Measurements from ENCODE around the gene PIK3R5. TPM values are rescaled to one million over a fixed set of nuclear protein-coding genes. Genes with fewer than 3 reads are reported as not detected.
"Not testable (repeated sequence)": the region's sequence is repeated elsewhere in the genome, so short reads cannot be mapped to it uniquely, and the experiment has no call there.

The PIK3R5 gene
- total and polyA plus RNA-seq, 11 donors = 1.4 to 21.6 (median 2.4) TPM

DNA sequence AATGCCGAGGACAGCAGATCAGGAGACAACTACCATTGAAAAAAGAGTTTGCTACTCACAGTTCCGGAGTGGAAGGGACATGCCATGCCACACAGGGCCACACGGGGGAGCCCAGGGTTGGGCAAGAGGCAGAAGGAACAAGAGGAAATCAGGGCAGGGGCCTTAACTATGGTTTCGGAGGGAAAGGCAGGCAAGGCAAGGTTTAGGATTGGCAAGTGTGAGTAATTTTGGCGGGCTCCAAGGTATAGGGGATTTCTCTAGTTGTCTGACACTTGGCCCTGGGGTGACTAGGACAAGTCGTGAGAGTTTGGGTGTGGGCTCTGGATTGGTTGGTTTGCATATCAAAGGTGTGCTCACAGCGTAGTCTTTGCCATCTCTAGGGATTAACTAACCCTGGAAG is 28.8 kb upstream of the PIK3R5 start:
- intact Hi-C loops (cut with DNase I) = loop anchor here in 8 of 10 donors (2.0 to 10.0 kb wide), 5 partner anchors 120 to 528 kb away; no protein-coding TSS in a partner anchor
- DNase-seq (peak in 4 of 5 donors; percentile 29 to 82 (median 62)), ATAC-seq (peak in 3 of 4 donors; percentile 66 to 80 (median 76))
- Histone ChIP-seq H3K4me3 (no peak overlapping the region), H3K4me1 (no peaks in the 10 kb centered on the region), H3K9me3 (peaks cover 0 to 4% (median 0%) of the 10 kb centered on the region in 12 donors), H3K27me3 (peaks cover 0 to 10% (median 0%) of the 10 kb centered on the region in 9 donors), H3K27ac (no peak overlapping the region), H3K36me3 (no peaks in the 10 kb centered on the region)
- TF ChIP-seq, protein P1, sequence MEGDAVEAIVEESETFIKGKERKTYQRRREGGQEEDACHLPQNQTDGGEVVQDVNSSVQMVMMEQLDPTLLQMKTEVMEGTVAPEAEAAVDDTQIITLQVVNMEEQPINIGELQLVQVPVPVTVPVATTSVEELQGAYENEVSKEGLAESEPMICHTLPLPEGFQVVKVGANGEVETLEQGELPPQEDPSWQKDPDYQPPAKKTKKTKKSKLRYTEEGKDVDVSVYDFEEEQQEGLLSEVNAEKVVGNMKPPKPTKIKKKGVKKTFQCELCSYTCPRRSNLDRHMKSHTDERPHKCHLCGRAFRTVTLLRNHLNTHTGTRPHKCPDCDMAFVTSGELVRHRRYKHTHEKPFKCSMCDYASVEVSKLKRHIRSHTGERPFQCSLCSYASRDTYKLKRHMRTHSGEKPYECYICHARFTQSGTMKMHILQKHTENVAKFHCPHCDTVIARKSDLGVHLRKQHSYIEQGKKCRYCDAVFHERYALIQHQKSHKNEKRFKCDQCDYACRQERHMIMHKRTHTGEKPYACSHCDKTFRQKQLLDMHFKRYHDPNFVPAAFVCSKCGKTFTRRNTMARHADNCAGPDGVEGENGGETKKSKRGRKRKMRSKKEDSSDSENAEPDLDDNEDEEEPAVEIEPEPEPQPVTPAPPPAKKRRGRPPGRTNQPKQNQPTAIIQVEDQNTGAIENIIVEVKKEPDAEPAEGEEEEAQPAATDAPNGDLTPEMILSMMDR (IDR thresholded peaks at IDR 0.05) = peak; percentile 43 to 88 (median 68)
- TF ChIP-seq POLR2A (IDR thresholded peaks at IDR 0.05) = no peak
- 49 to 68% (median 63%) methylated on average over 7 of the region's 7 CpGs for WGBS, 4 donors

DNA sequence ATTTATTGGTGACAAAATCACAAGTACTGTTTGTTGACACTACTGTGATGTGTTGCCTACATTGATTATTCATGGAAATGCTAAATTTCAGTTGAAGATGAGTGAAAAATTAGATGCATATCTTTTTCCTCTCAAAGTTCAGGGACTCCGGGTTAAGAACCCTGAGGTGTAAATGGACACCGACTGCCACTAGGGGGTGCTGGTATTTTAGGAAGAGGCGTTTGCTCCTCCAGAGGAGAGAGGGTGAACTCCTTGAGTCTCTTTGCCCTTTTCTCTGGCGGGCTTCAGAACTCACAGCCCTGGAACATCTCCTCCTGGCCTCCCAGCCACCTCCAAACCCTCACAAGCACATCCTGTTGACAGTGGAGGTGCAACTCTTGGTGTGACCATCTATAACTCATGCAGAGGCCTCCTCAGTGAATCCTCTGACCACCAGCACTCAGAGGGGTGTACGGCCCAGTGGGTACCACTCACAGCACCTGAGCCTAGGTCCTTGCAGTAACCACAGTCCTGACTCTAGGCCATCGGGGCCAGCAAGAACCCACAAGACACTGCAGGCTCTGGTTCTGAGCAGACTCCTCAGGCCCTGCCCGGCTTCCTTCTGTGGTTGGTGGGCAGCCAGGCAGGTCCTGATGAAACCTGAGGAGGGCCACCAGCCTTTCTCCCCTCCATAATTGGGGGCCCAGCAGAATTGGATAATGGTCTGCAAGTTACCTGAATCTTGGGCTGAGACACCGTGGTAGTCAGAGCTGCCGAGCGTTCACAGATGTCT is 26.2 kb upstream of the PIK3R5 start:
- peaks cover 0 to 10% (median 0%) of the 10 kb centered on the region in 9 donors for H3K27me3 ChIP-seq
- H3K4me3 ChIP-seq = no peak overlapping the region
- no peak overlapping the region for H3K27ac ChIP-seq
- 51 to 62% (median 57%) methylated on average over 8 to 10 of the region's 10 CpGs for WGBS, 4 donors
- ATAC-seq = peak in 3 of 4 donors; percentile 67 to 77 (median 74)
- peak in 4 of 5 donors; percentile 44 to 63 (median 57) for DNase-seq
- H3K4me1 ChIP-seq = no peaks in the 10 kb centered on the region
- H3K36me3 ChIP-seq = no peaks in the 10 kb centered on the region
- peaks cover 0 to 4% (median 0%) of the 10 kb centered on the region in 12 donors for H3K9me3 ChIP-seq
- intact Hi-C loops (cut with DNase I) = loop anchor here in 9 of 10 donors (2.0 to 10.0 kb wide), 5 partner anchors 123 to 531 kb away; no protein-coding TSS in a partner anchor
- TF ChIP-seq, protein P1 (IDR thresholded peaks at IDR 0.05) = peak; percentile 71 to 85 (median 76)
- no peak for TF ChIP-seq POLR2A (IDR thresholded peaks at IDR 0.05)

DNA sequence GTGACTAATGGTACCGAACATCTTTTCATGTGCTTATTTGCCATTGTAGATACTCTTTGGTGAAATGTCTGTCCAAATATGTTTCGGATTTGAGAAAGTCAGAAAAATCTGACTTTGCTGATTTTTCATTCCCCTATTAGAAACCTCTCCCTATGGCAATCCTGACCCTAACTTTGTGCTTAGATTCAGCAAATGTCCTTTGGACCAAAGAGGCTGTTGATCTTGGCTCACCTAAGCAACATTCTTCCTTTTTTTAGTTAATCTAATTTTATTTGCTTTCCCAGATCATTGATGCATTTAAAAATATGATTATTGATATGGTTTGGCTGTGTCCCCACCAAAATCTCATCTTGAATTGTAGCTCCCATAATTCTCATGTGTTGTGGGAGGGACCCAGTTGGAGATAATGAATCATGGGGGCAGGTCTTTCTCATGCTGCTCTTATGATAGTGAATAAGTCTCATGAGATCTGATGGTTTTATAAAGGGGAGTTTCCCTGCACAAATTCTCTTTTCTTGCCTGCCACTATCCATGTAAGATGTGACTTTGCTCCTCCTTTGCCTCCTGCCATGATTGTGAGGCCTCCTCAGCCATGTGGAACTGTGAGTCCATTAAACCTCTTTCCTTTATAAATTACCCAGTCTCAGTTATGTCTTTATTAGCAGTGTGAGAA is 22.9 kb upstream of the PIK3R5 start:
- 84 to 92% (median 90%) methylated on average over 2 of the region's 2 CpGs for WGBS, 4 donors
- H3K36me3 ChIP-seq; H3K27ac ChIP-seq; DNase-seq; H3K4me3 ChIP-seq; H3K9me3 ChIP-seq; H3K27me3 ChIP-seq; ATAC-seq; intact Hi-C loops (cut with DNase I): not testable (repeated sequence)
- H3K4me1 ChIP-seq = peaks cover 0 to 19% (median 0%) of the 10 kb centered on the region in 12 donors

DNA sequence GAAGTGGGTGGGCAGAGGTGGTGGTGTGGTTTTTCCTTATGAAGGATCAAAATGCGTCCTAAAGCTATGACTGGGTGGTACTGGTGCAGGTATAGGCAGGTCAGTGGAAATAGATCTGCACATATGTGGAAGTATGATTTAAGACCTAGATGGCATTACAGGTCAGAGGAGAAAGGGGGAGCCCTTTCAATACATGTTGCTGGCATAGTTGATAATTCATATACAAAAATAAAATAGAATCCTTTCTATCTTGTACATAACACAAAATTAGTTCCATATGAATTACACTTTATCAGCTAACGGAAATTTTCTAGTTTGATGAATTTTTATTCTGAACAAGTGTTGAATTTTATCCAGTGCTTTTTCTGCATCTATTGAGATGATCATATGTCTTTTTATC is 20.8 kb upstream of the PIK3R5 start:
- Histone ChIP-seq H3K9me3 (peaks cover 0 to 8% (median 0%) of the 10 kb centered on the region in 12 donors), H3K4me3 (no peak overlapping the region), H3K4me1 (peaks cover 0 to 19% (median 0%) of the 10 kb centered on the region in 12 donors), H3K27me3 (peaks cover 0 to 3% (median 0%) of the 10 kb centered on the region in 9 donors), H3K27ac (no peak overlapping the region), H3K36me3 (no peaks in the 10 kb centered on the region)
- WGBS, 4 donors = 85 to 93% (median 90%) methylated on average over 2 of the region's 2 CpGs
- ATAC-seq (no peak), DNase-seq (no peak)
- TF ChIP-seq POLR2A (IDR thresholded peaks at IDR 0.05) = no peak
- TF ChIP-seq, protein P1 (IDR thresholded peaks at IDR 0.05) = peak in 1 of 12 donors; percentile 13
- intact Hi-C loops (cut with DNase I) = no loop called here

Data from heart left ventricle (tissue), 16 donors.